H1 (cell line): ENCODE measurements around the gene PRELID1. TPM values are rescaled to one million over a fixed set of nuclear protein-coding genes. Genes with fewer than 3 reads are reported as not detected.

Source experiments
- CTCF ChIA-PET: fragments of 300-600 bp; sonication (Branson Sonifier 250); formaldehyde crosslinking; loops from one replicate; lab custom pipeline; 2021; ENCODE audit not compliant: partially characterized antibody; lab: Charles Lee
- POLR2A ChIA-PET: fragments of 300-600 bp; sonication (Branson Sonifier 250); formaldehyde crosslinking; loops from one replicate; lab custom pipeline; 2021; ENCODE audit warnings: inconsistent platforms; ENCODE audit not compliant: partially characterized antibody; lab: Charles Lee
- DNase-seq, 2 experiments: peaks; one replicate each; pipeline versions ENCODE4 v3.0.0 to v3.0.0-alpha.2; 2010 to 2022; ENCODE audit warnings: low spot score in 2 of 2, low read depth in 1 of 2, mixed read lengths in 1 of 2
- FAIRE-seq: peaks from 2 replicates; lab custom pipeline; 2011; peaks lifted over from hg19 to GRCh38; lab: Jason Lieb, UNC
- H2AFZ ChIP-seq: 2 replicates; pipeline ENCODE4 v1.8.1; 2012; ENCODE audit warnings: low read length, inconsistent platforms
- H2AK5ac ChIP-seq: 2 replicates; pipeline ENCODE4 v1.6.1; 2013; ENCODE audit warnings: low read depth, low read length
- H2BK120ac ChIP-seq: replicated peaks from 2 replicates; pipeline ENCODE3; 2013; ENCODE audit warnings: low read depth, low read length, inconsistent platforms
- H2BK12ac ChIP-seq: 2 replicates; pipeline ENCODE4 v1.6.1; 2013; ENCODE audit warnings: low read depth, low read length
- H2BK15ac ChIP-seq: 2 replicates; pipeline ENCODE4 v1.6.1; 2013; ENCODE audit warnings: low read length
- H2BK20ac ChIP-seq: 2 replicates; pipeline ENCODE4 v1.6.1; 2013; ENCODE audit warnings: low read length
- H2BK5ac ChIP-seq: 2 replicates; pipeline ENCODE4 v1.6.1; 2013; ENCODE audit warnings: low read depth, low read length
- H3K14ac ChIP-seq: 2 replicates; pipeline ENCODE4 v1.6.1; 2013; ENCODE audit warnings: inconsistent platforms; ENCODE audit not compliant: insufficient read length
- H3K18ac ChIP-seq: 2 replicates; pipeline ENCODE4 v1.6.1; 2013; ENCODE audit warnings: low read length; ENCODE audit errors: extremely low read depth
- H3K23ac ChIP-seq: 2 replicates; pipeline ENCODE4 v1.6.1; 2013; ENCODE audit warnings: inconsistent platforms; ENCODE audit not compliant: insufficient read length
- H3K23me2 ChIP-seq: 2 replicates; pipeline ENCODE4 v1.6.1; 2013; ENCODE audit warnings: low read depth, low read length
- H3K27ac ChIP-seq: 2 replicates; pipeline ENCODE4 v1.6.1; 2011; ENCODE audit warnings: low read depth, low read length, inconsistent platforms
- H3K27me3 ChIP-seq, 4 experiments: replicated peaks in 1 of 4; 1 replicate in 1 of 4; 2 replicates in 3 of 4; pipeline versions ENCODE4 v1.6.1 to v1.8.1; 2011 to 2013; ENCODE audit warnings: low read length in 3 of 4, mild to moderate bottlenecking in 3 of 4, inconsistent platforms in 2 of 4, mixed read lengths in 2 of 4, moderate library complexity in 1 of 4; ENCODE audit not compliant: control insufficient read depth in 3 of 4, insufficient read depth in 3 of 4; ENCODE audit errors: extremely low read depth in 1 of 4
- H3K36me3 ChIP-seq, 4 experiments: 2 replicates each; pipeline versions ENCODE4 v1.6.1 to v1.8.1; 2011 to 2013; ENCODE audit warnings: mild to moderate bottlenecking in 4 of 4, low read length in 3 of 4, moderate library complexity in 2 of 4, control low read depth in 1 of 4, inconsistent platforms in 1 of 4; ENCODE audit not compliant: insufficient read depth in 4 of 4, control insufficient read depth in 2 of 4
- H3K4ac ChIP-seq: replicated peaks from 2 replicates; pipeline ENCODE3; 2013; ENCODE audit warnings: low read length, low read depth, mixed read lengths, inconsistent platforms; ENCODE audit not compliant: insufficient read length
- H3K4me1 ChIP-seq, 4 experiments: replicated peaks in 1 of 4; 1 replicate in 1 of 4; 2 replicates in 3 of 4; pipeline versions ENCODE4 v1.6.1 to v1.8.1; 2011 to 2013; ENCODE audit warnings: low read length in 3 of 4, inconsistent platforms in 2 of 4, mixed read lengths in 1 of 4; ENCODE audit not compliant: insufficient read depth in 4 of 4, control insufficient read depth in 3 of 4
- H3K4me2 ChIP-seq, 2 experiments: 2 replicates each; pipeline versions ENCODE4 v1.6.1 to v1.8.1; 2011 to 2013; ENCODE audit warnings: low read depth in 2 of 2, low read length in 2 of 2, control low read depth in 1 of 2, inconsistent platforms in 1 of 2, mild to moderate bottlenecking in 1 of 2; ENCODE audit not compliant: insufficient read depth in 1 of 2
- H3K4me3 ChIP-seq, 4 experiments: fragments of 200-600, 300-600 bp in 1 of 4; sonication (generic), shearing (Covaris generic), sonication (Bioruptor Twin) in 1 of 4; 2 replicates each; pipeline versions ENCODE4 v1.5.1 to v1.8.1; 2011 to 2016; ENCODE audit warnings: low read length in 4 of 4, low read depth in 3 of 4, control low read depth in 2 of 4, inconsistent platforms in 2 of 4, mild to moderate bottlenecking in 2 of 4, mixed read lengths in 1 of 4, moderate library complexity in 1 of 4; ENCODE audit not compliant: insufficient read depth in 2 of 4; ENCODE audit errors: extremely low read depth in 1 of 4
- H3K56ac ChIP-seq: replicated peaks from 2 replicates; pipeline ENCODE3; 2013; ENCODE audit warnings: low read depth, mild to moderate bottlenecking, mixed read lengths, low read length, inconsistent platforms; ENCODE audit not compliant: insufficient read length
- H3K79me1 ChIP-seq: 2 replicates; pipeline ENCODE4 v1.6.1; 2013; ENCODE audit warnings: low read depth, low read length, control low read depth
- H3K79me2 ChIP-seq, 2 experiments: 2 replicates each; pipeline versions ENCODE4 v1.6.1 to v1.8.1; 2012 to 2013; ENCODE audit warnings: low read length in 2 of 2, mild to moderate bottlenecking in 2 of 2, inconsistent platforms in 1 of 2; ENCODE audit not compliant: insufficient read depth in 2 of 2, control insufficient read depth in 1 of 2
- H3K9ac ChIP-seq, 4 experiments: replicated peaks in 1 of 4; 1 replicate in 1 of 4; 2 replicates in 3 of 4; pipeline versions ENCODE4 v1.6.1 to v1.8.1; 2011 to 2013; ENCODE audit warnings: low read depth in 3 of 4, low read length in 3 of 4, control low read depth in 2 of 4, mild to moderate bottlenecking in 2 of 4, moderate library complexity in 2 of 4, inconsistent platforms in 1 of 4; ENCODE audit errors: extremely low read depth in 1 of 4
- H3K9me3 ChIP-seq, 2 experiments: 2 replicates each; pipeline versions ENCODE4 v1.6.1 to v1.8.1; 2012 to 2013; ENCODE audit warnings: mild to moderate bottlenecking in 2 of 2, moderate library complexity in 2 of 2, control low read depth in 1 of 2, inconsistent platforms in 1 of 2, low read depth in 1 of 2, low read length in 1 of 2, mixed read lengths in 1 of 2; ENCODE audit not compliant: insufficient read depth in 2 of 2
- H4K20me1 ChIP-seq, 2 experiments: replicated peaks in 1 of 2; 2 replicates each; pipeline versions ENCODE3 to v1.8.1; 2011 to 2013; ENCODE audit warnings: inconsistent platforms in 2 of 2, low read length in 2 of 2, mild to moderate bottlenecking in 1 of 2; ENCODE audit not compliant: insufficient read depth in 2 of 2, control insufficient read depth in 1 of 2
- H4K5ac ChIP-seq: 2 replicates; pipeline ENCODE4 v1.6.1; 2013; ENCODE audit warnings: low read length, low read depth, mixed read lengths, inconsistent platforms; ENCODE audit not compliant: insufficient read length
- H4K8ac ChIP-seq: 2 replicates; pipeline ENCODE4 v1.8.0; 2013; ENCODE audit warnings: mild to moderate bottlenecking, moderate library complexity, low read length, inconsistent platforms; ENCODE audit not compliant: insufficient read depth; ENCODE audit errors: extremely low read depth
- H4K91ac ChIP-seq: replicated peaks from 2 replicates; pipeline ENCODE3; 2013; ENCODE audit warnings: low read length, mixed read lengths, inconsistent platforms; ENCODE audit not compliant: insufficient read length
- BACH1 ChIP-seq: IDR thresholded peaks from 2 replicates; pipeline ENCODE4 v1.6.1; 2012; ENCODE audit warnings: low read length, improper control_type of control experiment
- CBX8 ChIP-seq: fragments of 300-800, 300-1000 bp; sonication (generic); IDR thresholded peaks from 2 replicates; pipeline ENCODE4 v1.7.1; 2016; ENCODE audit warnings: low read depth, low read length, borderline replicate concordance
- CTCF ChIP-seq, 3 experiments: IDR thresholded peaks; 1 replicate in 2 of 3; 2 replicates in 1 of 3; pipeline versions ENCODE4 v1.5.1 to v1.6.1; 2011; ENCODE audit warnings: low read length in 3 of 3, mild to moderate bottlenecking in 3 of 3, inconsistent platforms in 2 of 3, low read depth in 1 of 3, moderate library complexity in 1 of 3; ENCODE audit not compliant: insufficient read depth in 1 of 3; ENCODE audit errors: control extremely low read depth in 1 of 3
- KDM1A ChIP-seq: fragments of 200-600, 300-600 bp; sonication (generic); IDR thresholded peaks from 2 replicates; pipeline ENCODE4 v1.7.1; 2016; ENCODE audit warnings: mild to moderate bottlenecking, low read length, borderline replicate concordance
- KDM5A ChIP-seq: fragments of 200-600 bp; IDR thresholded peaks from 2 replicates; pipeline ENCODE4 v1.7.1; 2012; ENCODE audit warnings: mild to moderate bottlenecking, low read length, inconsistent platforms, mixed read lengths
- RAD21 ChIP-seq, 2 experiments: IDR thresholded peaks in 1 of 2; conservative IDR thresholded peaks in 1 of 2; 2 replicates each; pipeline ENCODE4 v1.6.1; 2011; ENCODE audit warnings: low read depth in 2 of 2, low read length in 2 of 2, improper control_type of control experiment in 1 of 2, inconsistent platforms in 1 of 2, mild to moderate bottlenecking in 1 of 2, moderate library complexity in 1 of 2
- WGBS, 2 experiments: shearing (Covaris generic) in 1 of 2; methylation state at CpG; one replicate each; pipeline versions ENCODE4 v1.1.6 to v1.1.7; 2013 to 2015; ENCODE audit warnings: low lambda C conversion rate in 2 of 2, mixed read lengths in 2 of 2, inconsistent platforms in 1 of 2, low coverage in 1 of 2, missing lambda C conversion rate in 1 of 2; ENCODE audit not compliant: insufficient replicate concordance in 2 of 2, insufficient coverage in 1 of 2, insufficient read length in 1 of 2; ENCODE audit errors: extremely low coverage in 1 of 2, missing lambda C conversion rate in 1 of 2; 5-methylcytosine and 5-hydroxymethylcytosine counted together
- polyA plus RNA-seq, 7 experiments: library from polyadenylated mRNA; depleted of rRNA in 3 of 7; stranded (reverse) in 5 of 7; unstranded in 2 of 7; fragments of >200 nt in 5 of 7; fragments of 200-250 nt in 2 of 7; gene quantifications; 1 replicate in 5 of 7; 2 replicates in 1 of 7; 4 replicates in 1 of 7; pipeline versions ENCODE4 v1.2.1 to v1.2.3, GENCODE V29; 2011 to 2013; ENCODE audit warnings: missing spikeins in 2 of 7, mixed read lengths in 2 of 7
- total RNA-seq: library from RNA; stranded (reverse); fragmentation: NEBNext Ultra II Directional; extraction: Animal tissue kit (Norgen Biotek cat#: 25700); gene quantifications from 2 replicates; pipeline ENCODE4 v1.2.1, GENCODE V29; 2021
- TF ChIP-seq, protein P1 (sequence below): IDR thresholded peaks from 2 replicates; pipeline ENCODE4 v1.6.1; 2012; ENCODE audit warnings: inconsistent platforms

Gene PRELID1
- total and polyA plus RNA-seq, 2 of the 8 experiments (the other 6 are each of a cell fraction or from before 2014, with no cell fraction given) = 272 to 428 TPM

- H3K4ac ChIP-seq = no peak overlapping the region
- peaks cover 10 to 19% of the 10 kb centered on the region in 2 experiments for H3K79me2 ChIP-seq
- H3K18ac ChIP-seq = no peak overlapping the region
- no peak overlapping the region for H4K5ac ChIP-seq
- no peak overlapping the region for H3K9ac ChIP-seq
- H4K20me1 ChIP-seq = peaks cover 7 to 19% of the 10 kb centered on the region in 2 experiments
- H2BK15ac ChIP-seq = no peak overlapping the region
- no peak overlapping the region for H3K23ac ChIP-seq
- no peak overlapping the region for H4K8ac ChIP-seq
- H2AK5ac ChIP-seq = no peak overlapping the region
- H3K4me2 ChIP-seq = no peak overlapping the region
- no peaks in the 10 kb centered on the region for H3K9me3 ChIP-seq
- H2BK12ac ChIP-seq = no peak overlapping the region
- H2BK120ac ChIP-seq = no peak overlapping the region
- peaks cover 0 to 22% (median 12%) of the 10 kb centered on the region in 4 experiments; a peak in 6 of 7 replicates for H3K4me1 ChIP-seq
- H3K4me3 ChIP-seq = no peak overlapping the region
- ChIA-PET POLR2A (interaction anchor here (0.9 to 12.1 kb wide), 7 partner anchors 12 to 178 kb away, joined by 3 to 111 read pairs (median 4); partner anchors contain the start of gene NSD1), CTCF (interaction anchor here (0.7 to 16.6 kb wide), 10 partner anchors 12 to 194 kb away, joined by 3 to 251 read pairs (median 17); partner anchors contain the start of gene PRR7)
- no peaks in the 10 kb centered on the region for H3K27me3 ChIP-seq
- DNase-seq (no peak), FAIRE-seq (no peak)
- no peak overlapping the region for H2BK20ac ChIP-seq
- H2BK5ac ChIP-seq = no peak overlapping the region
- no peak overlapping the region for H3K56ac ChIP-seq
- H3K79me1 ChIP-seq = peaks cover 9% of the 10 kb centered on the region
- H3K36me3 ChIP-seq = peaks cover 3 to 19% (median 13%) of the 10 kb centered on the region in 4 experiments; a peak in 6 of 8 replicates
- H4K91ac ChIP-seq = no peak overlapping the region
- H2AFZ ChIP-seq = no peak overlapping the region
- WGBS, 2 experiments = 89% methylated on average over 15 of the region's 15 CpGs; no CpG with 5 or more reads in 1 of the 2 experiments
- peaks cover 18% of the 10 kb centered on the region; the same call in 1 of the 2 replicates for H3K23me2 ChIP-seq
- H3K27ac ChIP-seq = no peak overlapping the region
- H3K14ac ChIP-seq = no peak overlapping the region
- TF ChIP-seq KDM5A (no peak), RAD21 (IDR thresholded peaks at IDR 0.05 in 1 of 2, conservative IDR thresholded peaks at IDR 0.05 in 1 of 2; ENCODE audit: low read depth in 2 of 2, low read length in 2 of 2) (peak; percentile 31 to 55), KDM1A (no peak), CTCF (IDR thresholded peaks at IDR 0.05; ENCODE audit: control extremely low read depth in 1 of 3, insufficient read depth in 1 of 3, low read depth in 1 of 3, low read length in 3 of 3) (peak in 2 of 3 experiments; percentile 30 to 40; a peak in 3 of 4 replicates), BACH1 (no peak), CBX8 (no peak)
- TF ChIP-seq, protein P1, sequence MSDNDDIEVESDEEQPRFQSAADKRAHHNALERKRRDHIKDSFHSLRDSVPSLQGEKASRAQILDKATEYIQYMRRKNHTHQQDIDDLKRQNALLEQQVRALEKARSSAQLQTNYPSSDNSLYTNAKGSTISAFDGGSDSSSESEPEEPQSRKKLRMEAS = no peak
These were observed 3.3 kb downstream of the PRELID1 start for GRCh38 chr5:177306674-177307543.
